GM20431 (cell line): Measurements from ENCODE around the gene GDPD2.

Source experiments
- in situ Hi-C: fragments of 300-500 bp; cut with MseI, MboI; formaldehyde crosslinking; loops from one replicate; pipeline ENCODE4 v1.15.0; 2020; ENCODE audit warnings: low sequenced_read_pairs; ENCODE audit not compliant: unreplicated experiment

The GDPD2 gene

DNA sequence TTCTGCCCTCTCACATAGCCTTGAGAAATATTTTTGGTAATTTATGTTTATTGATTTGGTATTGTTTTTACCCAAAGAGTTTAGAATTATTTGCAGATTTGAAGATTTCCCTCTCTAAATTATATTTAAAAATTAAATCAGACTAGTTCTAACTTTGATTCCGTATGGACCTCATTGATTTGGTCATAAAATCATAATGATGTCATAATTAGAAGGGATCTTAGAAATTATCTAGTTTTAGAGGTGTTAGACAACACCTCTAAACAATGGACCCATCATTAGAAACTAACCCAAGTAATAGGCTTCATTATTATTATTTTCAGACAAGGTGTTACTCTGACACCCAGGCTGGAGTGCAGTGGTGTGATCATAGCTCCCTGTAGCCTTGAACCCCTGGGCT lies 45.6 kb downstream of the GDPD2 start:
- in situ Hi-C loops = no loop called here

GRCh38 chrX:70470850-70471289 lies 47.8 kb downstream of the GDPD2 start:
- in situ Hi-C loops = no loop called here

- in situ Hi-C loops = no loop called here
Observed at GRCh38 chrX:70476166-70476933, 53.2 kb downstream of the GDPD2 start.

GRCh38 chrX:70476934-70477733 lies 54.0 kb downstream of the GDPD2 start:
- in situ Hi-C loops = no loop called here

- in situ Hi-C loops = no loop called here
Observed at GRCh38 chrX:70477734-70478075, 54.6 kb downstream of the GDPD2 start.

DNA sequence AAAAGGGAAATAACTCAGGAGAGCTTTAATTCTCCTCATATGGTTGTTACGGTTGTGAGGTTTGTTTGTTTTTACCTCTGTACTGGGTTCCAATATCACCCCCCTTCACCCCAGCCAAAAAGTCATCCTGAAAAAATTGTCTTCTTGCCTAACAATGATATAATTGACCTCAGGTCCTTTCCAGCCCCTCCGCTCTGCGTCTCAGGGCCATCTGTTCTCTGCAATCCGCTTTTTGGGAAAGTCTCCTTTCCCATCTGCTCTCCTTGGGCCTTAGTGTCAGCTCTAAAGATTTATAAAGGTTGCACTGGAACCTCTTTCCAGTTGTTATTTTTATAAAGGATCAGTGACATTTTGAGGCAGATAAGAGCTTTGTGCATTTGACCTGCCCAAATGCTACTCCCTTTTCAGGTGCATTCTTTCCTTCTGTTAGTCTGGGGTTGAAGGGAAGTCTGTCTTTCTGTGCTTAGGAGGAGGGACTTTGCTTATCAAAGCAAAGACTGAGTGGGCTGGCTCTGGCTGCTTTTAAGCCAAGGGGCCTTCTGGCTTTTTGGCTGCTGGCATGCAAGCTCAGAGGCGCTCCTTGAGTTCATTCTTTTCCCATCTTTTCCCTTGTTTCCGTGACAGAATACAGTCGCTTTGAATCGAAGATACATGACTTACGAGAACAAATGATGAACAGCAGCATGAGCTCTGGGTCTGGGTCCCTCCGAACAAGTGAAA lies 55.6 kb downstream of the GDPD2 start:
- in situ Hi-C loops = no loop called here

- in situ Hi-C loops = no loop called here
Observed at GRCh38 chrX:70479247-70479921, 56.3 kb downstream of the GDPD2 start.

GRCh38 chrX:70479922-70480659 lies 57.0 kb downstream of the GDPD2 start:
- in situ Hi-C loops = no loop called here

DNA sequence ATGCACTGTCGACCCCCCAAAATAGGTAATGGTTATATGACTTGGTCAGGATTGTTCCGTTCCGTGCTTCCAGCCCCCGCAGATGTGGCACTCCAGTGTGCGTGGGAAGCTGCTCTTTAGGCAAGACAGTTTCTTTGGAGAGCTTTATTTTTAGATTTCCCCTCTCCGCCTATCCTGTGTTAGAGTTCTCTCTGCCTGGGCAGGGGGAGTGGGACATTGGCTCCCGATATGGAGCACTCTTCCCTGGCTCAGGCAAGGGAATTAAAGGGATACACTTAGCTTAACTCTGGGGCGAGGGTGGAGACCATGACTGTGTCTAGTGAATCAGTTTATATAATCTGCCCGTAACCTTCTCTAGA lies 57.5 kb downstream of the GDPD2 start:
- in situ Hi-C loops = no loop called here

GRCh38 chrX:70481471-70482270 lies 58.6 kb downstream of the GDPD2 start:
- in situ Hi-C loops = no loop called here

- in situ Hi-C loops = no loop called here
Observed at GRCh38 chrX:70482300-70482699, 59.2 kb downstream of the GDPD2 start.
